Fibroblast of mammary gland (primary cell): ENCODE results near the gene PTPRD.
"Not testable (repeated sequence)": the region's sequence is repeated elsewhere in the genome, so short reads cannot be mapped to it uniquely, and the experiment has no call there.

Experiments
- DNase-seq: peaks from one replicate; pipeline ENCODE4 v3.0.0-alpha.2; 2010; ENCODE audit warnings: low read depth
- H3K4me3 ChIP-seq: 2 replicates; pipeline ENCODE4 v1.5.1; 2011; ENCODE audit warnings: low read depth, mild to moderate bottlenecking, low read length, moderate library complexity; ENCODE audit not compliant: control insufficient read depth
- TF ChIP-seq, protein P1 (sequence below): conservative IDR thresholded peaks from 2 replicates; pipeline ENCODE4 v1.5.1; 2011; ENCODE audit warnings: low read depth, low read length, inconsistent platforms; ENCODE audit not compliant: control insufficient read depth, insufficient read depth

PTPRD gene

DNA sequence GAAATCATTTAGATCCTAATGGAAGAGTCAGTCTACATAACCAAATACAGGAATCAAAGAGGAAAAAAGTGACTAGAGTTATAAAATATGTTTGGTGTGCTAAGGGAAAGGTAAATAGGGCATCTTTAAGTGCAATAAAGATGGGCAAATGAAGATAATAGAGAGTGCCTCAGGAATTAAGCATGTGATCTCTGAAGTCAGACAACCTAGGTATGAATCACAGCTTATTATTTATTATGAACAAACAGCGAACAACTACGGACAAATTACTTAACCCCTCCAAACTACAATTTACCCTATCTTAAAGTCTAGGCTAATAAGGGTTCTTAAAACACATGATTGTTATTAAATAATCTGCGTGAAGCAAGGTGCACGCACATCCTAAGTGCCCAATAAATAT lies 1903.1 kb downstream of the PTPRD start:
- H3K4me3 ChIP-seq: no peak overlapping the region
- TF ChIP-seq, protein P1, sequence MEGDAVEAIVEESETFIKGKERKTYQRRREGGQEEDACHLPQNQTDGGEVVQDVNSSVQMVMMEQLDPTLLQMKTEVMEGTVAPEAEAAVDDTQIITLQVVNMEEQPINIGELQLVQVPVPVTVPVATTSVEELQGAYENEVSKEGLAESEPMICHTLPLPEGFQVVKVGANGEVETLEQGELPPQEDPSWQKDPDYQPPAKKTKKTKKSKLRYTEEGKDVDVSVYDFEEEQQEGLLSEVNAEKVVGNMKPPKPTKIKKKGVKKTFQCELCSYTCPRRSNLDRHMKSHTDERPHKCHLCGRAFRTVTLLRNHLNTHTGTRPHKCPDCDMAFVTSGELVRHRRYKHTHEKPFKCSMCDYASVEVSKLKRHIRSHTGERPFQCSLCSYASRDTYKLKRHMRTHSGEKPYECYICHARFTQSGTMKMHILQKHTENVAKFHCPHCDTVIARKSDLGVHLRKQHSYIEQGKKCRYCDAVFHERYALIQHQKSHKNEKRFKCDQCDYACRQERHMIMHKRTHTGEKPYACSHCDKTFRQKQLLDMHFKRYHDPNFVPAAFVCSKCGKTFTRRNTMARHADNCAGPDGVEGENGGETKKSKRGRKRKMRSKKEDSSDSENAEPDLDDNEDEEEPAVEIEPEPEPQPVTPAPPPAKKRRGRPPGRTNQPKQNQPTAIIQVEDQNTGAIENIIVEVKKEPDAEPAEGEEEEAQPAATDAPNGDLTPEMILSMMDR: no peak
- DNase-seq: no peak

DNA sequence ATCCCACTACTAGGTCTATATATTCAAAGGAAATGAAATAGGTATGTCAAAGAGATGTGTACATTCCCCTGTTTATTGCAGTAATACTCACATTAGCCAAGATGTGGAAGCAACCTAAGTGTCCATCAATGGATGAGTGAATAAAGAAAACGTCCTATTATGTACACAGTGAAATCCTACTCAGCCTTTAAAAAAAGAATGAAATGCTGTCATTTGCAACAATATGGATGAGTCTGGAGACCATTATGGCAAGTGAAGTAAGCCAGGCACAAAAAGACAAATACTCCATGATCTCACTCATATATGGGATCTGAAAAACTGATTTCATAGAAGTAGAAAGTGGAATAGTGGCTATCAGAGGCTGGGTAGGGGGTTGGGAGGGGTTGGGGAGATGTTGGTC lies 1904.1 kb downstream of the PTPRD start:
- H3K4me3 ChIP-seq: no peak overlapping the region
- DNase-seq: no peak
- TF ChIP-seq, protein P1: no peak

GRCh38 chr9:8706998-8707397 lies 1905.8 kb downstream of the PTPRD start:
- TF ChIP-seq, protein P1: no peak
- no peak overlapping the region for H3K4me3 ChIP-seq
- DNase-seq: no peak

- TF ChIP-seq, protein P1: no peak
- no peak for DNase-seq
- no peak overlapping the region for H3K4me3 ChIP-seq
These were observed 1906.3 kb downstream of the PTPRD start for GRCh38 chr9:8706531-8706930.

DNA sequence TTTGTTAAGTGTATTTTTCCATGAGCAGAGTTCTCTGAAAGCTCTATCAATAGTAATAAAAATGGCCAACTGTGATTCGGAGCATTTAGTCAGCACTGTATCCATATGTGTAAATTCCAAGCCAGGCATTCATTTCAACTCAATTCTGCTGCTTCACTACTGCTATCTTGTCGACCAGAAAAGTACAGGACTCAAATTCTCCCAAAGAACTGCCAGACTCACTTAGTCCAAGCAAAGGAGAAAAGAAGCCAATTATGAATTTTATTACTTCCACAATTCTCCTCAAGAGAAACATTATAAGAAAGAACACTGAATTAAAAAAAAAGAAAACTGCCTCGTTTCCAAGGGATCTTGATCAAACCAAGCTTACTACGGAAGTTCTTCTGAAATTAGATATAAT lies 1906.9 kb downstream of the PTPRD start:
- H3K4me3 ChIP-seq: no peak overlapping the region
- TF ChIP-seq, protein P1: no peak
- no peak for DNase-seq

DNA sequence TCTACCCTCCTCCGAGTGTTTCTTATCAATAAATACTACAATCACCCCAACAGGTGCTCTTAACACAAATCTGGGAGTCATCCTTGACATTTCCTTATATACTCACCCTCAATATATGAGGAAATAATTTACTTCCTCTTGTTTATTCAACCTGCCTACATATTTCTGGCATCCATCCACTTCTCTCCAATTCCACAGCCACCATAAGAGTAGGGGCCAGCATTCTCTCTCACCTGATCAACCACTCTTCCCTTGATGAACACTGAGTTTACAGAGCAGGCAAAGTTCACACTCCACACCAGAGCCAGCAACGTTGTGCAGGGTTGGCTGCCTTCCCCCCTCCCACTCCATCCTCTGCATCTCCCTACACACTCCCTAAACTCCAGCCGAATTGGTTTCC lies 1908.9 kb downstream of the PTPRD start:
- no peak overlapping the region for H3K4me3 ChIP-seq
- TF ChIP-seq, protein P1: no peak
- DNase-seq: no peak

DNA sequence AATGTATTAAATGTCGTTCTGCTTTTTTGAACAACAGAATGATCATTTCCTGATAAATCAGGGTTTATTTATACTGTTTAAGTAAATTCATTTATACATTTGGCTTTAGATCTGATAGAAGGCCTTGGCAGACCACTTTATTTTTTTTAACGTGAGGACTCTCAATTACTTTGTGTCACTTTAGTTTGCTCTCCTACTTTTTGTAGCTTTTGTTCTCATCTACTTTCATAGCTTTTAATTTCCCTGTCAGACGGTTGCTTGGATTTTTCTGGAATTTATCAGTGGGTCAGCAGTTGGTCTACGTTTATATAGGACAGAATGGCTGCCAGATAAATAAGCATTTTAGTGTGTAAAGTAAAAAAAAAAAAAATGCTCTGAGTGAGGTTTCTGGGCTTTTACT lies 1910.9 kb downstream of the PTPRD start:
- no peak for DNase-seq
- H3K4me3 ChIP-seq: no peak overlapping the region
- TF ChIP-seq, protein P1: no peak

DNA sequence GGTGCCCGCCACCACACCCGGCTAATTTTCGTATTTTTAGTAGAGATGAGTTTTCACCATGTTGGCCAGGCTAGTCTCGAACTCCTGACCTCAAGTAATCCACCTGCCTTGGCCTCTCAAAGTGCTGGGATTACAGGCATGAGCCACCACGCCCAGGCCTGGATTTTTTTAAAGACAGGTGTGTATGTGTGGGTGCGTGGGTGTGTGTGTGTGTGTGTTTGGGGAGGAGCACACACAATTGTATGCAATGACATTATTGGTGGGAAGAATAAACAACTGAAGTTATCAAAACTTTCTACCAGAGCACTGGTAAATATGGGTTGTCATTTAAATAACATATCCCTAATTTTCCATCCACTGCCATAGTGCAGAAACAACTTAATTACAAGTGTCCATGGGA lies 1915.2 kb downstream of the PTPRD start:
- DNase-seq: not testable (repeated sequence)

More for the DNA sequence above, 1915.2 kb downstream of the PTPRD start:
- H3K4me3 ChIP-seq: not testable (repeated sequence)
